Keratinocyte (primary cell): ENCODE results near the gene DMD.

Source experiments
- EZH2 ChIP-seq: IDR thresholded peaks from one replicate; pipeline ENCODE4 v1.6.1; 2012; ENCODE audit warnings: inconsistent platforms, mild to moderate bottlenecking, low read length, moderate library complexity
- TF ChIP-seq, protein P1 (sequence below), 3 experiments: IDR thresholded peaks in 1 of 3; conservative IDR thresholded peaks in 1 of 3; optimal IDR thresholded peaks in 1 of 3; 2 replicates in 2 of 3; 3 replicates in 1 of 3; pipeline versions ENCODE3 to v1.5.1; 2011; ENCODE audit warnings: low read length in 3 of 3, mild to moderate bottlenecking in 3 of 3, moderate library complexity in 2 of 3, control low read depth in 1 of 3, inconsistent platforms in 1 of 3; ENCODE audit not compliant: insufficient read depth in 2 of 3; ENCODE audit errors: extremely low read depth in 1 of 3

- TF ChIP-seq, protein P1, sequence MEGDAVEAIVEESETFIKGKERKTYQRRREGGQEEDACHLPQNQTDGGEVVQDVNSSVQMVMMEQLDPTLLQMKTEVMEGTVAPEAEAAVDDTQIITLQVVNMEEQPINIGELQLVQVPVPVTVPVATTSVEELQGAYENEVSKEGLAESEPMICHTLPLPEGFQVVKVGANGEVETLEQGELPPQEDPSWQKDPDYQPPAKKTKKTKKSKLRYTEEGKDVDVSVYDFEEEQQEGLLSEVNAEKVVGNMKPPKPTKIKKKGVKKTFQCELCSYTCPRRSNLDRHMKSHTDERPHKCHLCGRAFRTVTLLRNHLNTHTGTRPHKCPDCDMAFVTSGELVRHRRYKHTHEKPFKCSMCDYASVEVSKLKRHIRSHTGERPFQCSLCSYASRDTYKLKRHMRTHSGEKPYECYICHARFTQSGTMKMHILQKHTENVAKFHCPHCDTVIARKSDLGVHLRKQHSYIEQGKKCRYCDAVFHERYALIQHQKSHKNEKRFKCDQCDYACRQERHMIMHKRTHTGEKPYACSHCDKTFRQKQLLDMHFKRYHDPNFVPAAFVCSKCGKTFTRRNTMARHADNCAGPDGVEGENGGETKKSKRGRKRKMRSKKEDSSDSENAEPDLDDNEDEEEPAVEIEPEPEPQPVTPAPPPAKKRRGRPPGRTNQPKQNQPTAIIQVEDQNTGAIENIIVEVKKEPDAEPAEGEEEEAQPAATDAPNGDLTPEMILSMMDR (optimal IDR thresholded peaks at IDR 0.05 in 1 of 3, IDR thresholded peaks at IDR 0.05 in 1 of 3, conservative IDR thresholded peaks at IDR 0.05 in 1 of 3; ENCODE audit: extremely low read depth in 1 of 3, insufficient read depth in 2 of 3, low read length in 3 of 3): no peak
- no peak for TF ChIP-seq EZH2
Measured at GRCh38 chrX:33129607-33130006, 81.7 kb downstream of the DMD start.
